K562 (cell line): ENCODE measurements around the gene C10orf143. TPM values are rescaled to one million over a fixed set of nuclear protein-coding genes. Genes with fewer than 3 reads are reported as not detected.
"Not testable (repeated sequence)": the region's sequence is repeated elsewhere in the genome, so short reads cannot be mapped to it uniquely, and the experiment has no call there.

ENCODE experiments used
- ATAC-seq: fragments of 200-7000 bp; cut with Tn5 transposase; 3 replicates; pipeline ENCODE4 v1.9.1; 2020; ENCODE audit warnings: moderate library complexity
- BruUV-seq: library from RNA; stranded (reverse); fragments of 400-500 nt; replicated peaks from 2 replicates; lab custom pipeline; 2021; lab: Mats Ljungman, UMichigan
- CTCF ChIA-PET: fragments of 300-600 bp; formaldehyde crosslinking; extraction: SDS; loops from one replicate; lab custom pipeline; 2021; ENCODE audit warnings: low intra/inter-chr PET ratio; lab: Yijun Ruan, JAX
- POLR2A ChIA-PET: fragments of 300-600, 350-650 bp; sonication (Branson Sonifier 250); formaldehyde crosslinking; extraction: SDS; loops from one replicate; lab custom pipeline; 2021; ENCODE audit warnings: antibody characterized with exemption, inconsistent platforms; lab: Yijun Ruan, JAX
- DNase-seq, 4 experiments: peaks; one replicate each; pipeline versions ENCODE4 v3.0.0 to v3.0.0-alpha.2; 2011 to 2018; ENCODE audit warnings: low spot score in 3 of 4, mixed read lengths in 3 of 4; ENCODE audit errors: extremely low read depth in 1 of 4
- FAIRE-seq: peaks from 2 replicates; lab custom pipeline; 2011; peaks lifted over from hg19 to GRCh38; lab: Jason Lieb, UNC
- H2AFZ ChIP-seq: 2 replicates; pipeline ENCODE4 v1.6.0; 2011; ENCODE audit warnings: low read depth, low read length, control low read depth, inconsistent platforms
- H3K27ac ChIP-seq: fragments of 200-600 bp; 3 replicates; pipeline ENCODE4 v1.8.0; 2011; ENCODE audit warnings: low read depth, mild to moderate bottlenecking, control low read depth, inconsistent platforms, low read length, moderate library complexity, mixed read lengths; ENCODE audit errors: extremely low read depth
- H3K27me3 ChIP-seq, 2 experiments: fragments of 300-600 bp in 1 of 2; 2 replicates in 1 of 2; 3 replicates in 1 of 2; pipeline versions ENCODE4 v1.6.0 to v1.8.0; 2011; ENCODE audit warnings: inconsistent platforms in 2 of 2, low read length in 2 of 2, mild to moderate bottlenecking in 1 of 2, mixed read lengths in 1 of 2, moderate library complexity in 1 of 2; ENCODE audit not compliant: control insufficient read depth in 2 of 2, insufficient read depth in 2 of 2
- H3K36me3 ChIP-seq: fragments of 300-600 bp; 3 replicates; pipeline ENCODE4 v1.8.0; 2011; ENCODE audit warnings: mild to moderate bottlenecking, low read length, inconsistent platforms; ENCODE audit not compliant: control insufficient read depth, insufficient read depth
- H3K4me1 ChIP-seq, 2 experiments: fragments of 200-600 bp in 1 of 2; replicated peaks in 1 of 2; 2 replicates in 1 of 2; 3 replicates in 1 of 2; pipeline versions ENCODE4 v1.5.1 to v1.8.0; 2011; ENCODE audit warnings: inconsistent platforms in 2 of 2, low read length in 2 of 2, mild to moderate bottlenecking in 1 of 2, mixed read lengths in 1 of 2, moderate library complexity in 1 of 2; ENCODE audit not compliant: control insufficient read depth in 2 of 2, insufficient read depth in 2 of 2
- H3K4me2 ChIP-seq: 2 replicates; pipeline ENCODE4 v1.6.1; 2011; ENCODE audit warnings: low read length, control low read depth, inconsistent platforms, mixed read lengths; ENCODE audit not compliant: insufficient read depth
- H3K4me3 ChIP-seq: fragments of 200-600 bp; sonication (generic), shearing (Covaris generic); 2 replicates; pipeline ENCODE4 v1.5.1; 2016; ENCODE audit warnings: control low read depth, inconsistent platforms
- H3K79me2 ChIP-seq: fragments of 200-600 bp; 3 replicates; pipeline ENCODE4 v1.8.0; 2011; ENCODE audit warnings: low read length, inconsistent platforms; ENCODE audit not compliant: control insufficient read depth, insufficient read depth
- H3K9ac ChIP-seq, 2 experiments: 2 replicates each; pipeline versions ENCODE4 v1.6.0 to v1.6.1; 2011; ENCODE audit warnings: low read depth in 2 of 2, low read length in 2 of 2, control low read depth in 1 of 2, inconsistent platforms in 1 of 2, mild to moderate bottlenecking in 1 of 2, mixed read lengths in 1 of 2; ENCODE audit not compliant: insufficient read depth in 1 of 2
- H3K9me1 ChIP-seq: one replicate; pipeline ENCODE4 v1.6.0; 2011; ENCODE audit warnings: inconsistent platforms, mild to moderate bottlenecking, low read length, moderate library complexity; ENCODE audit not compliant: control insufficient read depth, insufficient read depth
- H3K9me3 ChIP-seq: replicated peaks from 2 replicates; pipeline ENCODE4 v1.5.1; 2011; ENCODE audit warnings: low read depth, low read length, inconsistent platforms; ENCODE audit not compliant: control insufficient read depth, insufficient read depth
- H4K20me1 ChIP-seq: replicated peaks from 2 replicates; pipeline ENCODE4 v1.6.1; 2011; ENCODE audit warnings: low read length, inconsistent platforms, mixed read lengths; ENCODE audit not compliant: control insufficient read depth, insufficient read depth
- BRCA1 ChIP-seq, 2 experiments: fragments of 450-650 bp in 1 of 2; sonication (generic) in 1 of 2; formaldehyde crosslinking in 1 of 2; IDR thresholded peaks; 2 replicates each; pipeline versions ENCODE4 v1.5.0 to v1.6.1; 2017 to 2020; ENCODE audit warnings: mild to moderate bottlenecking in 1 of 2, missing genetic modification reagents in 1 of 2
- CBX8 ChIP-seq: fragments of 200-600 bp; sonication (generic); IDR thresholded peaks from 2 replicates; pipeline ENCODE4 v1.6.1; 2012; ENCODE audit warnings: borderline replicate concordance, mixed run types, low read depth, mild to moderate bottlenecking, moderate library complexity, mixed read lengths, low read length, control low read depth, inconsistent platforms; ENCODE audit not compliant: poor library complexity, severe bottlenecking; ENCODE audit errors: extremely low read depth
- PATZ1 ChIP-seq: fragments of 250-450 bp; sonication (Bioruptor Pico); IDR thresholded peaks from 2 replicates; pipeline ENCODE4 v1.5.0; 2020; ENCODE audit warnings: mild to moderate bottlenecking, borderline replicate concordance
- SMARCE1 ChIP-seq: fragments of 450-650 bp; IDR thresholded peaks from 2 replicates; pipeline ENCODE4 v1.7.1; 2016; ENCODE audit warnings: mild to moderate bottlenecking
- WGBS: fragments of 100-300 bp; shearing (Covaris generic); methylation state at CpG from one replicate; pipeline ENCODE4 v1.1.6; 2016; ENCODE audit warnings: low coverage, mixed read lengths; ENCODE audit not compliant: insufficient coverage; ENCODE audit errors: missing lambda C conversion rate; 5-methylcytosine and 5-hydroxymethylcytosine counted together
- in situ Hi-C: fragments of 300-500 bp; cut with MboI; formaldehyde crosslinking; loops from 4 replicates; pipeline ENCODE4 v1.15.0; 2018; ENCODE audit warnings: inconsistent platforms, mixed read lengths
- intact Hi-C: fragments of 100-400 bp; cut with micrococcal nuclease; formaldehyde crosslinking; loops from 2 replicates; pipeline ENCODE4 v1.14.2; 2022
- polyA plus RNA-seq, 8 experiments: library from polyadenylated mRNA; depleted of rRNA in 4 of 8; stranded (reverse) in 5 of 8; unstranded in 3 of 8; fragments of >200 nt; fragmentation: Nextera tagmentation in 2 of 8; fragmentation: Illumina TruSeq in 1 of 8; extraction: Ambion mirVana in 2 of 8; extraction: Trizol in 1 of 8; gene quantifications; 2 replicates each; pipeline versions ENCODE4 v1.2.1 to v1.2.3, GENCODE V29; 2011 to 2014; ENCODE audit warnings: inconsistent platforms in 1 of 8, missing spikeins in 1 of 8
- total RNA-seq, 7 experiments: library from RNA; depleted of rRNA in 6 of 7; stranded (reverse); fragments of >200 nt in 6 of 7; fragmentation: Illumina TruSeq in 2 of 7; extraction: Trizol in 2 of 7; gene quantifications; 2 replicates each; pipeline versions ENCODE4 v1.2.1 to v1.2.3, GENCODE V29; 2011 to 2021; ENCODE audit warnings: low replicate concordance in 1 of 7

The C10orf143 gene
- total and polyA plus RNA-seq, 9 of the 15 experiments (the other 6 are each of a cell fraction or from before 2014, with no cell fraction given), result 0.07 to 0.42 (median 0.25) TPM; not detected in 2

GRCh38 chr10:130108934-130109604, 1.6 kb downstream of the C10orf143 start (continued):
- TF ChIP-seq BRCA1 (IDR thresholded peaks at IDR 0.05) (no peak), BRCA1 (CRISPR knock-in tag; IDR thresholded peaks at IDR 0.05) (no peak), SMARCE1 (no peak), CBX8 (no peak), PATZ1 (CRISPR knock-in tag) (no peak)

GRCh38 chr10:130108146-130108545, 2.5 kb downstream of the C10orf143 start:
- H3K27ac ChIP-seq, H3K36me3 ChIP-seq, H2AFZ ChIP-seq, POLR2A ChIA-PET, DNase-seq, H3K9me1 ChIP-seq, ATAC-seq, H3K4me3 ChIP-seq, H4K20me1 ChIP-seq, H3K9ac ChIP-seq, H3K4me2 ChIP-seq, FAIRE-seq, CTCF ChIA-PET, BruUV-seq, H3K27me3 ChIP-seq, H3K9me3 ChIP-seq: not testable (repeated sequence)
- H3K4me1 ChIP-seq, result peaks cover 6 to 24% of the 10 kb centered on the region in 2 experiments; a peak in 3 of 5 replicates
- WGBS, result 92% methylated on average over 3 of the region's 8 CpGs
- peaks cover 13% of the 10 kb centered on the region; the same call in 2 of the 3 replicates for H3K79me2 ChIP-seq
- in situ Hi-C loops, result loop anchor here (25.0 kb wide), 1 partner anchor 1521 kb away; no protein-coding TSS in a partner anchor
- intact Hi-C loops, result loop anchor here (10.0 kb wide), 1 partner anchor 67 kb away; no protein-coding TSS in a partner anchor
